ENCODE results near the gene ATE1.

DNA sequence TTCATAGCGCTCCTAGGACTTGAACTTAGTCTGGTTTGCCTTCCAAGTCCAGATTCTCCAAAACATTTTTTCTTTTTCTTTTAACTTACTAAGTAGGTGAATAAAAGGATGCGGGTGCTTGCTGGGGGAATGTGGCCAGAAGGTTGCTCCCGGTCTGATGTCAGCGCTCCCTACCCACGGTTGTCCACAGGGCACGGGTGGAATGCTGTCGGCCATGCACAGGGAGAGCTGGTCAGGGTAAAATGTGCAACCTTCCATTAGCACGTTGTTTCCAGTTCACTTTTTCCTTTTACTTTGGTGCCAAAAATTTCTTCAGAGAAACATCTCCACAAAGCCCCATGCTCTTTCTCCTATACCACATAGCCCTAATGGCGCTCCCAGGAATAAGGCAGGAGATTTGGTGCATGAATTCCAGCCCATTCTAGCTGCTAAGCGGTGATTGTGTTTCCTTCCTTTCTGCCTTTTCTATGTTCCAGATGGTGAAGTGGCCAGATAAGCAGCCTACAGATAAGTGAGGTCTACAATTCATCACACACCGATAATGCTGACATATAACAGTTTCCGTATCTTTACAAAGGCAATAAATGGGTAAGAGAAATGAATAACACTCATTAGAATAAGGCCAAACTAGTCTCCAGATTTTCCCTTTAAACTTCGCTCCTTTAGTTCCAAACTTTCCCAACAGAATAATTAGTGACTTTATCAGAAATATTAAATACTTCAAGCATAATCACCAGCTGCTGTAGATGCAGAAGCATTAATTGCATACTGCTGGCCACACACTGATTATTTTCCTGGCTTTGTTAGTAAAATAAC, 191.3 kb downstream of the ATE1 start:
- no peak for TF ChIP-seq EZH2phosphoT487 (IDR thresholded peaks at IDR 0.05; ENCODE audit: low read depth, severe bottlenecking, unreplicated experiment)
- no peak for TF ChIP-seq CTCF (IDR thresholded peaks at IDR 0.05; ENCODE audit: poor library complexity)

All from hepatocyte (in vitro differentiated cells).